ENCODE measurements around the gene BPTF. TPM values are rescaled to one million over a fixed set of nuclear protein-coding genes. Genes with fewer than 3 reads are reported as not detected.

The BPTF gene
- total and polyA plus RNA-seq, 2 of the 13 experiments (the other 11 are each of a cell fraction or from before 2014, with no cell fraction given), result 43.5 to 66.1 TPM

DNA sequence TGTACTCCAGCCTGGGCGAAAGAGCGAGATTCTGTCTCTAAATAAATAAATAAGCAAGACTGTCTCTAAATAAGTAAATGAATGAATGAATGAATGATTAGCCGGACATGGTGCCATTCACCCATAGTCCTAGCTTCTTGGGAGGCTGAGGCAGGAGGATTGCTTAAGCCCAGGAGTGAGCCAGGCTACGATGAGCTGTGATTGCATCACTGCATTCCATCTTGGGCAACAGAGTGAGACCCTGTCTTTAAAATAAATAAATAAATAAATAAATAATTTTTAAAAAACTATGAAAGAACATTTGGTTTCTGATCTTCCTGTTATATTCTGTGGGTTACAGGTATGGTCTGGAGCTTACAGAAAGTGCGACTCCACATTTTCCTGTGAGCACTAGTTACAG lies 105.9 kb downstream of the BPTF start:
- DNase-seq (ENCODE audit: low spot score) (no peak), ATAC-seq (no peak), FAIRE-seq (no peak)
- no peaks in the 10 kb centered on the region for H4K20me1 ChIP-seq (ENCODE audit: insufficient read depth, low read length)
- in situ Hi-C loops (cut with HindIII; ENCODE audit: extremely low pct_ligation_motif_present, low pct_unique_long_range_greater_than_20kb), result no loop called here
- H3K79me2 ChIP-seq (ENCODE audit: insufficient read depth, low read length), result no peaks in the 10 kb centered on the region
- no peaks in the 10 kb centered on the region for H3K27me3 ChIP-seq (ENCODE audit: control insufficient read depth in 1 of 2, insufficient read depth in 2 of 2, low read length in 2 of 2)
- POLR2A ChIA-PET, result no interaction called here
- peaks cover 32 to 82% of the 10 kb centered on the region in 2 experiments for H3K36me3 ChIP-seq (replicated peaks in 1 of 2; ENCODE audit: control insufficient read depth in 1 of 2, insufficient read depth in 2 of 2, low read length in 2 of 2)
- intact Hi-C loops (cut with micrococcal nuclease; ENCODE audit: unreplicated experiment), result no loop called here
- no peaks in the 10 kb centered on the region for H3K4me1 ChIP-seq (ENCODE audit: insufficient read depth, low read length)
- WGBS (ENCODE audit: low lambda C conversion rate), result 84% methylated on average over 5 of the region's 5 CpGs
- H3K9ac ChIP-seq (ENCODE audit: insufficient read depth, low read depth, low read length), result no peak overlapping the region
- no TSS peak for BruUV-seq (replicated peaks)
- no peaks in the 10 kb centered on the region for H3K9me3 ChIP-seq (ENCODE audit: low read length)
- no peak overlapping the region for H3K4me2 ChIP-seq (ENCODE audit: low read depth, low read length)
- CTCF ChIA-PET (ENCODE audit: low intra/inter-chr PET ratio, low total read pairs), result no interaction called here
- H3K4me3 ChIP-seq (replicated peaks in 1 of 3; ENCODE audit: insufficient read depth in 1 of 3, low read depth in 2 of 3, low read length in 3 of 3), result no peak overlapping the region
- no peak overlapping the region for H3K27ac ChIP-seq (ENCODE audit: extremely low read length, insufficient read depth, low read length)
- TF ChIP-seq NPAS2 (CRISPR knock-in tag; IDR thresholded peaks at IDR 0.05; ENCODE audit: borderline replicate concordance), result no peak
- no peak for TF ChIP-seq SP4 (CRISPR knock-in tag; IDR thresholded peaks at IDR 0.05)
- TF ChIP-seq CBX1 (IDR thresholded peaks at IDR 0.05; ENCODE audit: low read depth), result no peak
- TF ChIP-seq NFIB (CRISPR knock-in tag; IDR thresholded peaks at IDR 0.05; ENCODE audit: borderline replicate concordance), result no peak
- TF ChIP-seq CEBPB (IDR thresholded peaks at IDR 0.05; ENCODE audit: borderline replicate concordance, low read depth, low read length), result peak; percentile 79
- H2AFZ ChIP-seq (ENCODE audit: low read length), result no peak overlapping the region

DNA sequence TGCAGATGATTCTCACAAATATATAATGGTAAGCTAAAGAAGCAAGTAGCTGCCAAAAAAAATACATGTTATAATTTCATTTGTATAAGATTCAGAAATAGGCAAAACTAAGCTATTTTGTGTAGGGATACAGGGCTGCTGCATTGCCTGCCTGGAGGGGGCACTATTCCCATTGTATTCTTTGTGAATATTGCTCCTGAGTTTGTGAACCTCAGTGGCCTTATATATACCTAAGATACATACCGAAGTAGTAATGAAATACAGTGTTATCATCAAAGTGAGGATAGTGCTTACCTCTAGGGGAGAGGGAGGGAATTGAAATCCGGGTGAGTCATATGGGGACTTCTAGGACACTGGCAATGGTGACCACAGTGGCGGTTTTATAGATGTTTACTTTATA lies 117.5 kb downstream of the BPTF start:
- in situ Hi-C loops (cut with HindIII; ENCODE audit: extremely low pct_ligation_motif_present, low pct_unique_long_range_greater_than_20kb) (no loop called here), intact Hi-C loops (cut with micrococcal nuclease; ENCODE audit: unreplicated experiment) (no loop called here)
- no TSS peak for BruUV-seq (replicated peaks)
- FAIRE-seq (peak; percentile 54), DNase-seq (ENCODE audit: low spot score) (no peak), ATAC-seq (peak; percentile 61)
- 98% methylated on average over 3 of the region's 3 CpGs for WGBS (ENCODE audit: low lambda C conversion rate)
- TF ChIP-seq LCORL (IDR thresholded peaks at IDR 0.05) (no peak), LCORL (CRISPR knock-in tag; IDR thresholded peaks at IDR 0.05) (no peak), IKZF1 (IDR thresholded peaks at IDR 0.05) (no peak), ZNF12 (CRISPR knock-in tag; IDR thresholded peaks at IDR 0.05) (no peak), NR3C1 (CRISPR knock-in tag; IDR thresholded peaks at IDR 0.05) (no peak)
- TF ChIP-seq, protein P1, sequence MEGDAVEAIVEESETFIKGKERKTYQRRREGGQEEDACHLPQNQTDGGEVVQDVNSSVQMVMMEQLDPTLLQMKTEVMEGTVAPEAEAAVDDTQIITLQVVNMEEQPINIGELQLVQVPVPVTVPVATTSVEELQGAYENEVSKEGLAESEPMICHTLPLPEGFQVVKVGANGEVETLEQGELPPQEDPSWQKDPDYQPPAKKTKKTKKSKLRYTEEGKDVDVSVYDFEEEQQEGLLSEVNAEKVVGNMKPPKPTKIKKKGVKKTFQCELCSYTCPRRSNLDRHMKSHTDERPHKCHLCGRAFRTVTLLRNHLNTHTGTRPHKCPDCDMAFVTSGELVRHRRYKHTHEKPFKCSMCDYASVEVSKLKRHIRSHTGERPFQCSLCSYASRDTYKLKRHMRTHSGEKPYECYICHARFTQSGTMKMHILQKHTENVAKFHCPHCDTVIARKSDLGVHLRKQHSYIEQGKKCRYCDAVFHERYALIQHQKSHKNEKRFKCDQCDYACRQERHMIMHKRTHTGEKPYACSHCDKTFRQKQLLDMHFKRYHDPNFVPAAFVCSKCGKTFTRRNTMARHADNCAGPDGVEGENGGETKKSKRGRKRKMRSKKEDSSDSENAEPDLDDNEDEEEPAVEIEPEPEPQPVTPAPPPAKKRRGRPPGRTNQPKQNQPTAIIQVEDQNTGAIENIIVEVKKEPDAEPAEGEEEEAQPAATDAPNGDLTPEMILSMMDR (CRISPR knock-in tag; IDR thresholded peaks at IDR 0.05), result peak; percentile 46
- TF ChIP-seq, protein P2, sequence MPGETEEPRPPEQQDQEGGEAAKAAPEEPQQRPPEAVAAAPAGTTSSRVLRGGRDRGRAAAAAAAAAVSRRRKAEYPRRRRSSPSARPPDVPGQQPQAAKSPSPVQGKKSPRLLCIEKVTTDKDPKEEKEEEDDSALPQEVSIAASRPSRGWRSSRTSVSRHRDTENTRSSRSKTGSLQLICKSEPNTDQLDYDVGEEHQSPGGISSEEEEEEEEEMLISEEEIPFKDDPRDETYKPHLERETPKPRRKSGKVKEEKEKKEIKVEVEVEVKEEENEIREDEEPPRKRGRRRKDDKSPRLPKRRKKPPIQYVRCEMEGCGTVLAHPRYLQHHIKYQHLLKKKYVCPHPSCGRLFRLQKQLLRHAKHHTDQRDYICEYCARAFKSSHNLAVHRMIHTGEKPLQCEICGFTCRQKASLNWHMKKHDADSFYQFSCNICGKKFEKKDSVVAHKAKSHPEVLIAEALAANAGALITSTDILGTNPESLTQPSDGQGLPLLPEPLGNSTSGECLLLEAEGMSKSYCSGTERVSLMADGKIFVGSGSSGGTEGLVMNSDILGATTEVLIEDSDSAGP (CRISPR knock-in tag; IDR thresholded peaks at IDR 0.05; ENCODE audit: borderline replicate concordance), result no peak
- H3K36me3 ChIP-seq (replicated peaks in 1 of 2; ENCODE audit: control insufficient read depth in 1 of 2, insufficient read depth in 2 of 2, low read length in 2 of 2), result peaks cover 39 to 84% of the 10 kb centered on the region in 2 experiments
- no peak overlapping the region for H3K4me3 ChIP-seq (replicated peaks in 1 of 3; ENCODE audit: insufficient read depth in 1 of 3, low read depth in 2 of 3, low read length in 3 of 3)
- H4K20me1 ChIP-seq (ENCODE audit: insufficient read depth, low read length), result no peaks in the 10 kb centered on the region
- no peaks in the 10 kb centered on the region for H3K27me3 ChIP-seq (ENCODE audit: control insufficient read depth in 1 of 2, insufficient read depth in 2 of 2, low read length in 2 of 2)
- ChIA-PET POLR2A (no interaction called here), CTCF (ENCODE audit: low intra/inter-chr PET ratio, low total read pairs) (no interaction called here)
- H3K79me2 ChIP-seq (ENCODE audit: insufficient read depth, low read length), result no peaks in the 10 kb centered on the region
- no peak overlapping the region for H3K4me2 ChIP-seq (ENCODE audit: low read depth, low read length)
- H3K9ac ChIP-seq (ENCODE audit: insufficient read depth, low read depth, low read length), result no peak overlapping the region
- H3K27ac ChIP-seq (ENCODE audit: extremely low read length, insufficient read depth, low read length), result no peak overlapping the region
- H3K4me1 ChIP-seq (ENCODE audit: insufficient read depth, low read length), result 0 out of 2 replicates have a peak, but pooled peaks cover 6% of the 10 kb centered on the region
- H3K9me3 ChIP-seq (ENCODE audit: low read length), result no peaks in the 10 kb centered on the region
- no peak overlapping the region for H2AFZ ChIP-seq (ENCODE audit: low read length)

All from HepG2 (cell line).